Stimulated activated CD8-positive, alpha-beta memory T cell treated with anti-CD3 and anti-CD28 coated beads, Interleukin-4, amount 100 ng/mL, for 1 hour (primary cell): ENCODE data around the gene SIVA1.
"Not testable (repeated sequence)": the region's sequence is repeated elsewhere in the genome, so short reads cannot be mapped to it uniquely, and the experiment has no call there.

ENCODE experiments used
- DNase-seq, 2 donors: peaks; one replicate each; pipeline ENCODE4 v3.0.0-alpha.2; 2020; ENCODE audit warnings: low read depth in 2 of 2, low spot score in 1 of 2

Gene SIVA1

DNA sequence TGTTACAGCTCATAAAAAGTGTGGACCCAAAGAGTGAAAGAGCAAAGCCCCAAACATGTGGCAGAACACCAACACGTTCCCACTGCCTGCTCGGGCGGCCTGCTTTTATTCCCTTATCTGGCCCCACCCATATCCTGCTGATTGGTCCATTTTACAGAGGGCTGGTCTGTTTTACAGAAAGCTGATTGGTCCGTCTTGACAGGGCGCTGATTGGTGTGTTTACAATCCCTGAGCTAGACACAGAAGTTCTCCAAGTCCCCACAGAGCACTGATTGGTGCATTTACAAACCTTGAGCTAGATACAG, 2.2 kb upstream of the SIVA1 start:
- not testable (repeated sequence) for DNase-seq

DNA sequence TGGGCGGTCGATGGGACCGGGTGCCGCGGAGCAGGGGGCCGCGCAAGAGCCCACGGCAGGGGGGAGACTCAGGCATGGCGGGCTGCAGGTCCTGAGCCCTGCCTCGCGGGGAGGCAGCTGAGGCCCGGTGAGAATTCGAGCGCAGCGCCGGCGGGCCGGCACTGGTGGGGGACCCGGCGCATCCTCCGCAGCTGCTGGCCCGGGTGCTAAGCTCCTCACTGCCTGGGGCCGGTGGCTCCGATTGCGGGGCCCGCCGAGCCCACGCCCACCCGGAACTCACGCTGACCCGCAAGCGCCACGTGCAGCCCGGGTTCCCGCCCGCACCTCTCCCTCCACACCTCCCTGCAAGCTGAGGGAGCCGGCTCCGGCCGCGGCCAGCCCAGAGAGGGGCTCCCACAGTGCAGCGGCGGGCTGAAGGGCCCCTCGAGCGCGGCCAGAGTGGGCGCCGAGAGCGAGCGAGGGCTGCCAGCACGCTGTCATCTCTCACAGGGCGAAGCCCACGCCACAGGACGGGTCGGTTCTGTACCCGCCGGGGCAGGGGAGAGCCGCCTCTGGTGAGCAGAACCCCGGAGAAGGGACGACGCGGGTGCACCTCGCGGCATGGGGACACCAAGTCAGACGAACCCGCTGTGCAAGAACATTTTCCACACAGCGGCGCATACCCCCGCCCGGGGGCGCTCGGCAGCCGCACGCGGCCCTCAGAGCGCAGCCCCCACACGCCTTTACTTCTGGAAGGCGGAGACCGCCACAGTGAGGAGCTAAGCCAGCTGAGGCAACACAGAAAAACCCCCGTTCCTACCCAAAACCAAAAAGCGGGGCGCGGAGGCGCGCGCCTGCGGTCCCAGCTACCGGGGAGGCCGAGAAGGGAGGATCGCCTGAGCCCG, 1.2 kb upstream of the SIVA1 start:
- DNase-seq, result no peak

DNA sequence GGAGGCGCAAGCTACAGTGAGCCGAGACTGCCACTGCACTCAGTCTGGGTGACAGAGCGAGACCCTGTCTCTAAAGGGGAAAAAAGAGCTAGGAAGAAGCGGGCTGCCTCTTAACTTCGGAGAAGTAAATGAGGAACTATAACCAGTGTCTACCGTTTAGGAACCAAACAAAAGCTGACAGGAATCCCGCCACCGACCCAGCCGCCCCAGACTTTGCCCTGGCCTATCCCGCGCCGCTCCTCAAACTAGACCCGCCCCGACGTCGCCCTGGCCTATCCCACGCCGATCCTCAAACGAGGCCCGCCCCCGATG, 568 bp upstream of the SIVA1 start:
- DNase-seq, result no peak

DNA sequence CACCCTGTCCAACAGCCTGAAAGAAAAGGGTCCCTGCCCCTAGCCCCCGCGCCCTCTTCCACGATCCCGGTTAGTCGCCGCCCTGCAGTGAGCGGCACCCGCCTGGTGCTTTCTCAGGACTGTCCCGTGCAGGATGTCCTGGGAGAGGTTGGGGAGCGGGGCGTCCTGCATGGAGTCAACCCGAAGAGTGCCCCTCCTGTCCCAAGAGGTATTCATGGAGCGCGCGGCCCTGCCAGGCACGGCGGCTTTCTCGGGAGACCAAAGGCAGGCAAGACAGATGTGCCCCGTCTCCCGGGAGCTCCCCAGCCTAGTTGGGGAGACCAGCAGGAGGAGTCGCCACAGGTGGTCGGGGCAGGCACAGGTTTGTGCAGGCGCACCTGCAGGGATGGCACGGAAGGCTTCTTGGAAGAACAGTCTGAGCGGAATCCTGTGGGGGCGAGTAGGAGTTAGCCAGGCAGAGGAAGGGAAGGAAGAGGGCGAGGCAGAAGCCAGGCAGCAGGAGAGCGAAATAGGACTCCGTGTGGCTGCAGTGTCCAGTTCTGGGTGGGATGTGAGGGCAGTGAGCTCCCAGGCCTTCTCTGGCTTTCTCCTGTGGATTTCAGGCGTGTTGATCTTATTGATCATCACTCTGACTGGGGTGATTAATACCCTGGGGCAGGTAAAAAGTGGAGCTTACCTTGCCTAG, 723 bp downstream of the SIVA1 start:
- DNase-seq, result no peak

DNA sequence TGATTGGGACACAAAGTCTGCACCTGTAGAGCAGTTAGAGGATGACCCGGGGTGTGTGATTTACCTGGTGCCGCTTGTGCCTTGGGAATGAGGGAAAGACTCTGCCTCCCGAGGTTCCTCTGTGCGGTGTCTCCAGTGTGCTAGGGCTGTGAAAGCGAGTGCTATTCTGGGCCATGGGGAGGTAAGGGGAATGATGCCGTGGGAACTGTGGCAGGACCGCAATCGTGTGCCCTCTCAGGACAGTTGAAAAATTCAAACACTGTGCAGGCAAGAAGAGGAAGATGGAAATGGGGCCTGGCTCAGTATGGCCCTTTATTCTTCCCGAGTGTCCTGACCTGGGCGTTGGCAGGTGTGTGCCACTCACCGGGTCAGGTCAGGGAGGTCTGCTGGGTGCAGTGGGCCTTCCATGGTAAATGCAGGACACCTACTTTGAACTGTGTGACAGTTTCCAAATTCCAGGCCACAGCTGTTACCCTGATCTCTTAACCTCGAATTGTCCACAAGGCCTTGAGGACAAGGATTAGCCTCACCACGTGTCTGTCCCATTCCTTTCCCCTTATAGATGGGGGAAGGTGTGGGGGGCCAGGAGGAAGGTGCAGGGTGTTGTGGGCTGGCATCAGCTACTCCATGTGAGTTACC, 1.4 kb downstream of the SIVA1 start:
- no peak for DNase-seq

DNA sequence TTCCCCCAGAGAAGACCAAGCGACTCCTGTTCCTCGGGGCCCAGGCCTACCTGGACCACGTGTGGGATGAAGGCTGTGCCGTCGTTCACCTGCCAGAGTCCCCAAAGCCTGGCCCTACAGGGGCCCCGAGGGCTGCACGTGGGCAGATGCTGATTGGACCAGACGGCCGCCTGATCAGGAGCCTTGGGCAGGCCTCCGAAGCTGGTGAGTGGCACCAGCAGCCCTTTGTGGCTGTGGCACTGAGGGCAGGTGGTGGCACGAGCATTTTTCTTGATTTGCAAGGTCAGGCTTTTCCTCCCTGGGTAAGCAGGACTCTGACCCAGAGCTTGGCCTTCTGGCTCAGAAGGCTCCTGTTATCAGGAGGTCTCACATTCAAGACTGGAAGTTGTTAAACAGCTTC, 2.7 kb downstream of the SIVA1 start:
- no peak for DNase-seq

DNA sequence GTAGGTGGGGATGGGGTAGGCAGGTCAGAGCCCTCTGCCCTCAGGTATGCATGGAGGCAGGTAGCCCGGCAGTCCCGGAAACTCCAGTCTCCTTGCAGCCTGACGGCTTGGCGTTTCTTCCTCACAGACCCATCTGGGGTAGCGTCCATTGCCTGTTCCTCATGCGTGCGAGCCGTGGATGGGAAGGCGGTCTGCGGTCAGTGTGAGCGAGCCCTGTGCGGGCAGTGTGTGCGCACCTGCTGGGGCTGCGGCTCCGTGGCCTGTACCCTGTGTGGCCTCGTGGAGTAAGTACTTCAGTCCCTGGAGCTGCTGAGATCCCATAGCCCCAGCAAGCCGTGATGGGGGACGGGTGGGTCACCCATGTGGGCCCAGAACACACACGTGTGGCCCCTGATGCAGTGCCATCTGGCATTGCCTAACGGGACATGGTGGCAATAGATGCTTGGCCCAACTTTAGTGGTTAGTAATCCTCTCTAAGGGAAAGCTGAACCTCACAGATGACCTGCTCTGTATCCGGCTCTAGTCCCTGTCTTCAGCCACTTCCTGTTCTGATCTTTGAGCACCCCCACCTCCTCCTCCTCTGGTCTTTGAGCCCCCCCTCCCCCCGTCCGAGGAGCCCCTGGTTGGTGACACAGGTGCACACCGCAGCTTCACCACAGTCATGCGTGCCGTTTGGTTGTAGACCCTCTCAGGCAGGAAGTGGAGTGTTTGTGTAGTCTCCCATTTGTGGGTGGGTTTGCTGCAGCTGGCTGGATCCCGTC, 3.7 kb downstream of the SIVA1 start:
- DNase-seq, result no peak

DNA sequence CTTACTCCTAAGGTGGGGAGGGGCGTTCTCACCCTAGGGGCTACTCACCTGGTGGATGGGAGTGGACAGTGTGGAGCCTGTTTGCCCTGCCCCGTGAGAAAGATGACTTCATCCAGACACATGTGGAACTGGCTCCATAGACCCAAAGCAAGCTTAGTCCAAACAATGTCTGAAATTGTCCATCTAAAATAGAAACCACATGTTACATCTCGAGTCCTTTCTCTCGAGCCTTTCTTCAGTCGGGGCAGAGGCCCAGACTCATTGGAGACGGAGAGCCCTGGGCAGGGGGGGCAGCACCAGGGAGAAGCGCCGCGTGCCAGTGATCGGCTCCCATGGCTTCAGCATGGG, 4.3 kb downstream of the SIVA1 start:
- DNase-seq, result no peak

DNA sequence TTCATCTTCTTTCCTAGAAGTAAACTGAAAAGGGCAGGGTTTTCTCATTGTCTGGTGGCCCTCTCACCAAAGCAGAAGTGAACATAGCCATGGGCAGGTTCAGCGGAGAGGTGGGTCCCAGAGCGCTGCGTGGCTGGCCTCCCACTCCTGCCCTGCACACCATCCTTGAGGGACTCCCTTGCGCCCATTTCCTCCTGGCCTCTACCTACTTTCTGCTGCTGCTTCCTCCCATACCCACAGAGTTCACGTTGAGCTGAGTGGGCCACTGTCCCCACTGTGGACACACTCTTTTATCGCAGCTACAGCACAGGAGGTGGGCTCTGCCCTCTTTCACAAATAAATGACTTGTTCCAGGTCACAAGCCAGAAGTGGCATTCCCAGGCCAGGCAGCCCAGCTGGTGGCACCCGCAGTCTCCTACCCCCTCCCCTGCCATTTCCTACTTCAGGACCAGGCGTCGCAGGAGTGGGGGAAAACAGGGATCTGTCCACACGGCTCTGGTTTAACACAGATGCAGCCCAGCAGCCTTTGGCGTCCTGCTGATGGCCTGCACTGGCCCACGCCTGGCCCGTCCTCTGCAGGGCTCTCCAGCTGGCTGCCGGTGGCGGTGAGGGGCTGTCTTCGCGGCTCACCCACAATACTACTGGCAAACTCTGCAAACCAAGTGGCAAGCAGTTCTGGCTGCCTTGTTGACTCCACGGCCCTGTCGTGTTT, 4.9 kb downstream of the SIVA1 start:
- DNase-seq, result no peak

DNA sequence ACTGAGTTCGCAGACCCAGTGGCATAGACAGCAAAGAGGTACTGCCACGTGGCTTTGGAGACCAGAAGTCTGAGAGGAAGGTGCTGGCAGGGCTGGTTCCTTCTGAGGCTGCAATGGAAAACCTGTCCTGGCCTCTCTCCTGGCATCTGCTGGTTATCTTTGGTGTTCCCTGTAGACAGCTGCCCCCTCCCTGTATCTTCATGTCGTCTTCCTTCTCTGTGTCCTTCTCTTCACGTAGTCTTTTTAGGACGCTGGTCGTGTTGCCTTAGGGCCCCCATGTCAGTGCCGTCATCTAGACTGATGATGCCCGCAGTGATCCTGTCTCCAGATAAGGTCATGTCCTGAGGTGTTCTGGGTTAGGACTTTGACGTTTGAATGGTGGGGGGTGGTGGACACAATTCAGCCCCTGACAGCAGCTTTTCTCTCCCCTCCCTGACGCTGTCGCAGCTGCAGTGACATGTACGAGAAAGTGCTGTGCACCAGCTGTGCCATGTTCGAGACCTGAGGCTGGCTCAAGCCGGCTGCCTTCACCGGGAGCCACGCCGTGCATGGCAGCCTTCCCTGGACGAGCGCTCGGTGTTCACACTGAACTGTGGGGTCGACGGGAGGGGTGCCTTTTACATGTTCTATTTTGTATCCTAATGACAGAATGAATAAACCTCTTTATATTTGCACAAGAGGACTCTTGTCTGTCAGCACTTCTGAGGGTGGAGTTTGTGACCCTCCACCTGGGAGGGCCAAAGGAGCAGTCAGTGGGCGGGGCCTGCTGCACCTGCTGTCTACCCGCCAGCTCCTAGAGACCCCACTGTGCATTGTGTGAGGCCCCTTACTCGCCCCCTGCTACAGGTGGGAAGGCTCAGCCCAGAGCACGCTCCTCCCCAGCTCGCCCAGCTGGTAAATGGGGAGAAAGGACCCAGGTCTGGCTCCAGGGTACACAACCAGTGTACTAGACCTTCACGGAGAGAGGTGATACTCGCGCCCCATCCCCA, 6.3 kb downstream of the SIVA1 start:
- no peak for DNase-seq

DNA sequence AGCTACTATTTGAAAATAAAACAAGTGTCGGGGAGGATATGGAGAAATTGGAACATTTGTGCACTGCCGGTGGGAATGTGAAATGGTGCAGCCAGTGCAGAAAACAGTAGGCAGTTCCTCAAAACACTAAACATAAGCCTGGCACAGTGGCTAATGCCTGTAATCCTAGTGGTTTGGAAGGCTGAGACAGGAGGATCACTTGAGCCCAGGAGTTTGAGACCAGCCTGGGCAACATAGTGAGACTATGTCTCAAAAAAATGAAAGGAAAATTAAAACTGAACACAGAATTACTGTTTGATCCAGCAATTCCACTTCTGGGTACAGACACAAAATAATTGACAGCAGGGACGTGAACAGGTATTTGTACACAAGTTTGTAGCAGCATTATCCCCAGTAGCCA, 12.6 kb downstream of the SIVA1 start:
- DNase-seq, result no peak

DNA sequence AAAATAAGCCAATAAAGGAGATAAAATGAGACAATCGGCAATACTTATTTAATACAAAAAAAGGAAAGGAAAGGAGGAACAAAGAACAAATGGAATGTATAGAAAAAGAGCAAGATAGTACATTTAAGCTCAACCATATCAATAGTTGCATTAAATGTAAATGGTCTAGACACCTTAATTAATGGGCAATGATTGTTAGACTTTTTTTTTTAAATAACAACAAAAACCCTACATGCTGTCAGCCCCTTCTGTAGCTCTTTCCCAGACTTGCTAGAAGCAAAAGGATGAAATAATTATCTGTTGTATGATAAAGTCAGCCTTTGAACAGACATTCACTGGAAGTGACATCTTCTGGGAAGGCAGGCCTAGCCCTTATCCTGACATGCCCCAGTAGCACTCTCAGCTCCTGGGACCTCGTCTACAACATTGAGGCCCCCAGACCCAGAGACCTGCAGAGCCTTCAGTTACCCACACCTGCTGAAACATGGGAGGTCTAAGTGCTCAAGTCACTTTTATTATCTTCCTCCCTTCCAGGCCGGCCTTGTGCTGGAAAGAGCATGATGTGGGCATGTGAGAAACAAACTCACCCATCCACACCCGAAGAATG, 13.4 kb downstream of the SIVA1 start:
- no peak for DNase-seq

DNA sequence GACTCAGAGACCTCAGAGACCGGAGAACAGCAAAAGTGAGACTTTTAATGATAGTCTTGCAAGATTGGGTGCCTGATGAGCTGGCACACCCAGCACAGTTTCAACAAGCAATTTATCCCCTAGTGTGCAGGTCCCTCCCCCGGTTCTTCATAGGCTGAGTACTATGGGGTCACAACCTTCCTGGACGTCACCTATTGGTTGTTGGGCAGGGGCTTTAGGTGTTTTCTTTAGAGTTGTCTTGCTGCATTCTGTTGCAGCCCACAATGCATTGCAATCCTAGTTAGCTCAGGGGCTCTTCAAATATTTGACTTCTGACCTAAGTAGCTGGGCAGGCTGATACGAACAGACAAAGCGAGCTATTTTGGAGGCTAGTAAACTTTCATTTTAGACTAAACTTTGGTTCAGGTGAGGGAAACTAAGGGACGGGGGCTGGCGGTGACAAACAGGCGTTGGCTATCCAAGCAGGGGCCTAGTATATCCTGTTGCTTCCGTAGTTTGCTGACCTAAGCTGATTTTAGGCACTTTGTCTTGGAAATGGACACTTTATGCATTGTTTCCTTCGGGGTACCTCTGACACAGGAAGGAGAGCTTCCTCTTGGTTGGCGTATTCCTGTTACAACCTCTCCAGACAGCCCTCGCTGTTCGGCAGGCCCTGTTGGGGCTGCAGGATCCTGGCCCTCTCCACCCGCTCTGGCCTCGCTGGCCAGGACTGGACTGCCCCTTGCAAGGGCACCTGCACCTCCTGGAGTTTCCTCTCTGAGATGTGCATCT, 14.1 kb downstream of the SIVA1 start:
- DNase-seq, result no peak

DNA sequence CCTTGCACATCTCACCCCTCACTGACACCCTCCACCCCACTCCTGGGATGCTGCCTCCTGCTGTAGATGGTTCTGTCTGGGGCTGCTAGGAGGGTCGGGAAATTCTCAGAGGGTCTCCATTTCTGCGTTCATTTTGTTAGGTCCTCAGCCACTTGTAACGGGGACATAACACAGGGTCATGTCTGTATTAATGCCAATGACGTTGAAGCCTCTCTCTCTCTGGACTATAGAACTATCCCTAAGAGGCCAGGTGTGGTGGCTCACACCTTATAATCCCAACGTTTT, 14.6 kb downstream of the SIVA1 start:
- no peak for DNase-seq

DNA sequence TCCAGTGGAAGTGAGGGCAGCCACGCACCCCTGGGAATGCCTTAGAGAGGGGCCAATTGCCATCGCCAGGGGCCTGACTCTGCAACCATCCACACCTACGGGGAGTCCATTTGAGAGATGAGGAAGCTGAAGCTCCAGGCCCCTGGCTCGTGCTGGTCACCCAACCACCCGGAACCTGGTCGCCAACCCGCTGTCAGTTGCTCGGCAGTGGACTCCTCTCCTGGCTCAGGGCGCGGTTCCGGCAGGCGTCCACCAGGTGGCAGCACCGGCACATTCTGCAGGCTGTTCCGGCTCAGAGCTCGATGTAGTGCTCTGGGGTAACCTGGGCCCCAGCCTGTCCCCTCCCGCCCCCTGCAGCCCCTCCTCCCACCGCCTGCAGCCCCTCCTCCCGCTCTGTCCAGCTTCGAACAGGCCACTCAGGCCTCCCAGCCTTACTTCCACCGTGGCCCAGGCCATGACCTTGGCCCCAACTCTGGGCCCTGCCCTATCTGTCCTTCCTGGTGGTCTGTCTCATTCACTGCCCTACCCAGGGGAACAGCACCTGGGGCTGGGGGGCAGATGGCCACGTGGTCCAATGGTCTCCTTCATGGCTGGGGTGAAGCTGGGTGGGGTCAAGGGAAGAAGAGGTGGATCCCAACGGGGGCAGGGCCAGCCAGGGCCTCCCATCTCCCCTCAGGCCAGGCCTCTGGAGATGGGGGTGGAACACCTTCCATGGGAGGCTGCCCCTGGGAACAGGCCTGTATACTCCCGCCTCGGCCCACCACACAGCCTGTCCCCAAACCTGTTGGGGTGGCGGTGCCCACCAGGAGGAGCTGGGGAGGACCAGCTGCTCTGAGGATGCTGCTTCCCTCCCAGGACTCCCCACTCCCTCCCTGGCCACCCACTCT, 15.7 kb downstream of the SIVA1 start:
- peak; percentile 86 to 90 for DNase-seq

DNA sequence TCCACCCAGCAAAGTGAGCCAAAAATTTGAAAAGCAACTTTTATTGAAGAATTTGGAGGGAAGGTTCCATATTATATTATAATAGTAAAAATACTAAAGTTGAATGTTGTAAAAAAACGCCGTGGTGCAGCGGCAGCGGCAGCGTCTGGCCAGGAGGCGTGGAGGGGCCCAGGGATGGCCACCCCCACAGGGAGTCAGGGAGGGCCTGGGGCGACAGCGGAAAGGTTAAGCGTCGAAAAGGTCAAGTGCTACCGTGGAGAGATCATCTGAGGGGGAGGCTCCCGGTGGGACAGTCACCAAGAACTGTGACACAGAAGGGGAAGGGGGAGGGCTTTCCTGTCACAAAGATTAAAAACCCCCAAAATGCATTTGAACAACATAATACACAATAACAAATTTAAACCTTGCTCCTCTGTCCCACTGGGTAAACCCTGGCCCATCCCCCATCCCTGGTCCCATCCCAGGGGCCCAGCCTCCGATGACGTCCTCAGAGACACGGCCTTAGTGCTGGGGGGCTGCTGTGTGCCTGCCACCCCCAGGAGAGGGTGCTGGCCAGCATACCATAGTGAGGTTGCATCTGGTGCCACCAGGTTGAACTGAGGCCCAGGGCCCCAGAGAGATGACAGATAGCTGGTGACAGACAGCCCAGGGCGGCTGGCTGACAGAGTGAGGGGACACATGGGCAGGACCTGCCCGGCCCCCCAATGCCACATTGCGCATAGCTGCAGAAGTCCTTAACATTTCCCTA, 16.6 kb downstream of the SIVA1 start:
- DNase-seq, result no peak

DNA sequence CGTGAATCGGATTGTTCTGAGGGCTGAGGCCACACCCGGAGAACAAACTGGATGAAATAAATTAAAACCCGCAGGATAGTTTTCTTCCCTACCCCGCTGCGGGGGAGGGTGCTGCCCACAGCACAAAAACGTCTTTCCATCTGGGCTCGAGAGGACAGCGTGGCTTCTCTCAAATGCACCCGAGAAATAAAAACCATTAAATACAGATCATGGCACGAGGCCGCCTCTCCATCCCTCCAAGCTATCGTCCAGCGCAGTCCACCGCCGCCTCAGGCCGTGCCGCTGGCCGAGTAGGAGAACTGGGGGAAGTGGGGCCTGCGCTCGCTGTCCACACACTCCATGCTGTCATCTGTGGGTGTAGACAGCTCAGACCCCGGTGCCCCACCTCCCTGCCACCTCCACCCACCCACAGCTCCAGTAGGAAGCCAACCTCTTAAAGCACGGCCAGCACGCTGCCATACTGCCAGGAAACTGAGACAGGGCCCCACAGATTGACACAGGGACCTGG, 17.2 kb downstream of the SIVA1 start:
- no peak for DNase-seq
